GM19328 (cell line): Measurements from ENCODE around the gene MARCHF5.
"Not testable (repeated sequence)": the region's sequence is repeated elsewhere in the genome, so short reads cannot be mapped to it uniquely, and the experiment has no call there.

Experiments
- ATAC-seq: cut with Tn5 transposase; IDR thresholded peaks from one replicate; pipeline ENCODE4 v1.9.1; 2021; ENCODE audit warnings: mild to moderate bottlenecking, moderate library complexity; ENCODE audit not compliant: unreplicated experiment

The MARCHF5 gene

DNA sequence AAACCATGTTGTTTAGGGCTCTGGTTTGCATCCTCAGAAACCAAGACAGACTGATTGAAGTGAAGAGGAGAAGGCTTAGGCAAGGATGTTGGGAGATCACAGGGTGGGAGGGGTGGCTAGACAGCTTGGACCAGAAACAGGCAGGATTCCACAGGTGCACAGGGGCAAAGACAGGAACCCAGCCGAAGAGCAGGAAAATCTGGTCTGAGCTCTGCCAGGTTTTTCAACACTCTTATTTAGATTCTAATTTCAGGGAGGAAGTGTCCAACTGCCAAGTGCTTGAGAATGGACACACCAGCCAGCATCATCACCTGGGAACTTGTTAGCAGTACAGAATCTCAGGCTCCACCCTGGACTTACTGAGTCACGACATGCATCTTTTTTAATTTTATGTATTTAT lies 93.8 kb downstream of the MARCHF5 start:
- ATAC-seq = no peak

DNA sequence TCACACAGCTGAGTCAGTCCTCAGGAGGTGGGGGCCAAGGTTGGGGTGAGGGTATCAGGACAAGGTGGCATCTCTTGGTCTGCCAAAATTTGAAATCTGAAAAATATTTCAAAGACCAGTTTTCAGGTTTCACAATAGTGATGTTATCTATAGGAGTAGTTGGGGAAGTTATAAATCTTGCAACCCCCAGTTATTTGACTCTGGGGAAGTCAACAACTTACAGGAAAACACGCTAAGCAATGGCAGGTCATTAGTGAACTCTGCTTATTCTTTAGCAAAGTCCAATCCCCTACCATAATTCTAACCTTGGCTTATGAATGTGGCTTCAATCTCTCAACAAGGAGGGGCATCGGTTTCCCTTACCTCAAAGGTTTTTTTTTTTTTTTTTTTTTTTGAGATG lies 94.9 kb downstream of the MARCHF5 start:
- ATAC-seq = no peak

DNA sequence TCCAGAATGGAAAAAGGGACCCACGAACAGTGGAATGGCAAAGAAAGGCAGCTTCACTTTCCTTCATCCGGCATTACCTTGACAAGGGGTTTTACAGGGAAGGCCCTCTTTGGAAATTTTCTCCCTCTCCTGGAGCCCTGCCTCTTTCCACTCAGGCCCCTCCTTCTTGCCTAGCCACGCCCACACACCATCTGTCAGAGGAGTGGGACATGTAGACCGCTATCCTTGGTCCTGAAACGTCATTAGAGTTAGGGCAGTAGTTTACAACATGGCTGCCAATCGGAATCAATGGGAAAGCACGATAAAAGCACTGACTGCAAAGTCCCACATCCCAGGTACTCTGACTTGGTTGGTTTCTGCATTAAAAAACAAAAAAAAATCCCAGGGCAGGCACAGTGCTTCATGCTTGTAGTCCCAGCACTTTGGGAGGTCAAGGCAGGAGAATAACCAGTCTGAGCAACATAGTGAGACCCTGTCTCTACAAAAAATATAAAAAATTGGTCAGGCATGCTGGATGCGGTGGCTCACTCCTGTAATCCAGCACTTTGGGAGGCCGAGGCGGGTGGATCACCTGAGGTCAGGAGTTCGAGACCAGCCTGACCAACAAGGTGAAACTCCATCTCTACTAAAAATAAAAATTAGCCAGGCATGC lies 96.4 kb downstream of the MARCHF5 start:
- ATAC-seq = no peak

DNA sequence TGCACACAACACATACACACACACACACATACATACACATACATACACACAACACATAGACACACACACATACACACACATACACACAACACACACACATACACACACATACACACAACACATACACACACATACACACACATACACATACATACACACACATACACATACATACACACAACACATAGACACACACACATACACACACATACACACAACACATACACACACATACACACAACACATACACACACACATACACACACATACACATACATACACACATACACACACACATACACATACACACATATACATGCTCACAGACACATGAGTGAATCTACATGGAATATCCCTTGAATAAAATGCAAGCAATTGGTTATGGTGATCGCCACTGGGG lies 102.2 kb downstream of the MARCHF5 start:
- not testable (repeated sequence) for ATAC-seq

- ATAC-seq = no peak
Observed at GRCh38 chr10:92395271-92395670, 104.3 kb downstream of the MARCHF5 start.

- ATAC-seq = not testable (repeated sequence)
Observed at GRCh38 chr10:92402234-92402633, 111.3 kb downstream of the MARCHF5 start.
